HCT116 (cell line): ENCODE data around the gene GGNBP2. TPM values are rescaled to one million over a fixed set of nuclear protein-coding genes. Genes with fewer than 3 reads are reported as not detected.

Source experiments
- ATAC-seq: fragments of 200-7000 bp; cut with Tn5 transposase; 2 replicates; pipeline ENCODE4 v1.9.1; 2020; ENCODE audit warnings: mild to moderate bottlenecking, moderate library complexity
- BruUV-seq: library from RNA; stranded (reverse); fragments of 400-500 nt; replicated peaks from 2 replicates; lab custom pipeline; 2021; lab: Mats Ljungman, UMichigan
- CTCF ChIA-PET: fragments of 300-600 bp; sonication (Branson Sonifier 250); formaldehyde crosslinking; loops from one replicate; lab custom pipeline; 2021; ENCODE audit warnings: antibody characterized with exemption; lab: Charles Lee
- POLR2A ChIA-PET: fragments of 300-600, 350-600 bp; sonication (Branson Sonifier 250); formaldehyde crosslinking; loops from one replicate; lab custom pipeline; 2021; ENCODE audit warnings: antibody characterized with exemption; lab: Charles Lee
- RAD21 ChIA-PET, 2 experiments: fragments of 300-600 bp; sonication (Branson Sonifier 250); formaldehyde crosslinking; loops; one replicate each; lab custom pipeline; 2023; ENCODE audit warnings: low total read pairs in 2 of 2; ENCODE audit not compliant: uncharacterized antibody in 2 of 2, unreplicated experiment in 2 of 2, low non-redundant PET in 1 of 2; lab: Charles Lee
- DNase-seq: peaks from one replicate; pipeline ENCODE4 v3.0.0-alpha.2; 2010; ENCODE audit warnings: low read depth, low spot score
- H2AFZ ChIP-seq: fragments of 200-600 bp; shearing (Covaris generic), sonication (generic); 2 replicates; pipeline ENCODE4 v1.6.1; 2017; ENCODE audit warnings: low read depth, mixed run types, mixed read lengths, antibody characterized with exemption, low read length; ENCODE audit not compliant: poor library complexity, severe bottlenecking
- H3K27ac ChIP-seq: 2 replicates; pipeline ENCODE4 v1.5.1; 2012; ENCODE audit warnings: low read depth, low read length
- H3K27me3 ChIP-seq: fragments of 200-600 bp; sonication (generic); 2 replicates; pipeline ENCODE4 v1.6.1; 2016; ENCODE audit warnings: mixed run types, low read length, mixed read lengths; ENCODE audit not compliant: insufficient read depth
- H3K36me3 ChIP-seq, 2 experiments: fragments of 200-500 bp in 1 of 2; fragments of 200-600 bp in 1 of 2; sonication (Bioruptor generic) in 1 of 2; sonication (generic) in 1 of 2; 2 replicates each; pipeline versions ENCODE4 v1.5.1 to v1.6.1; 2014 to 2016; ENCODE audit warnings: low read length in 2 of 2, inconsistent platforms in 1 of 2, mixed read lengths in 1 of 2, mixed run types in 1 of 2; ENCODE audit not compliant: insufficient read depth in 2 of 2, control insufficient read depth in 1 of 2
- H3K4me1 ChIP-seq, 2 experiments: fragments of 200-600 bp in 1 of 2; sonication (generic) in 1 of 2; 2 replicates each; pipeline versions ENCODE4 v1.5.1 to v1.6.1; 2012 to 2017; ENCODE audit warnings: low read length in 2 of 2, inconsistent platforms in 1 of 2, mild to moderate bottlenecking in 1 of 2, mixed read lengths in 1 of 2, mixed run types in 1 of 2, moderate library complexity in 1 of 2; ENCODE audit not compliant: insufficient read depth in 2 of 2, control insufficient read depth in 1 of 2
- H3K4me2 ChIP-seq: fragments of 200-600 bp; sonication (generic); 2 replicates; pipeline ENCODE4 v1.6.1; 2017; ENCODE audit warnings: mixed run types, low read length, mixed read lengths
- H3K4me3 ChIP-seq, 2 experiments: fragments of 200-600 bp in 1 of 2; sonication (generic) in 1 of 2; replicated peaks in 1 of 2; 2 replicates each; pipeline ENCODE4 v1.5.1; 2011 to 2016; ENCODE audit warnings: low read length in 2 of 2, control low read depth in 1 of 2, low read depth in 1 of 2, mild to moderate bottlenecking in 1 of 2, mixed read lengths in 1 of 2, mixed run types in 1 of 2
- H3K79me2 ChIP-seq: fragments of 200-600 bp; sonication (generic); 2 replicates; pipeline ENCODE4 v1.6.1; 2017; ENCODE audit warnings: mild to moderate bottlenecking, mixed run types, low read length, moderate library complexity, mixed read lengths; ENCODE audit not compliant: insufficient read depth
- H3K9ac ChIP-seq: fragments of 200-600 bp; sonication (generic); 2 replicates; pipeline ENCODE4 v1.6.1; 2016; ENCODE audit warnings: low read length, mixed read lengths
- H3K9me2 ChIP-seq: fragments of 200-600 bp; sonication (generic), shearing (Covaris generic); 2 replicates; pipeline ENCODE4 v1.6.1; 2017; ENCODE audit warnings: mixed run types, mild to moderate bottlenecking, moderate library complexity; ENCODE audit not compliant: insufficient read depth
- H3K9me3 ChIP-seq, 2 experiments: fragments of 200-500 bp in 1 of 2; fragments of 200-600 bp in 1 of 2; sonication (Bioruptor generic) in 1 of 2; sonication (generic) in 1 of 2; 2 replicates each; pipeline ENCODE4 v1.6.1; 2014 to 2017; ENCODE audit warnings: low read length in 2 of 2, mixed read lengths in 2 of 2, inconsistent platforms in 1 of 2, low read depth in 1 of 2, mild to moderate bottlenecking in 1 of 2, mixed run types in 1 of 2, moderate library complexity in 1 of 2; ENCODE audit not compliant: control insufficient read depth in 1 of 2, insufficient read depth in 1 of 2
- H4K20me1 ChIP-seq: fragments of 200-600 bp; sonication (generic), shearing (Covaris generic); 2 replicates; pipeline ENCODE4 v1.6.1; 2017; ENCODE audit warnings: mixed run types, mild to moderate bottlenecking, moderate library complexity; ENCODE audit not compliant: insufficient read depth
- JUND ChIP-seq: IDR thresholded peaks from 2 replicates; pipeline ENCODE4 v1.6.1; 2012
- RAD21 ChIP-seq: IDR thresholded peaks from 2 replicates; pipeline ENCODE4 v1.6.1; 2012; ENCODE audit warnings: low read depth, mild to moderate bottlenecking
- TCF7L2 ChIP-seq: IDR thresholded peaks from 2 replicates; pipeline ENCODE4 v1.7.0; 2011; ENCODE audit warnings: borderline replicate concordance, inconsistent platforms; ENCODE audit not compliant: insufficient read depth, insufficient read length; ENCODE audit errors: extremely low read depth
- YY1 ChIP-seq: IDR thresholded peaks from 2 replicates; pipeline ENCODE4 v1.6.1; 2011; ENCODE audit warnings: low read length, low read depth, moderate library complexity, mild to moderate bottlenecking; ENCODE audit not compliant: insufficient replicate concordance; ENCODE audit errors: extremely low read depth
- ZBTB33 ChIP-seq: IDR thresholded peaks from 2 replicates; pipeline ENCODE4 v1.6.1; 2011; ENCODE audit warnings: mild to moderate bottlenecking, low read length, moderate library complexity; ENCODE audit not compliant: insufficient replicate concordance; ENCODE audit errors: extremely low read depth
- intact Hi-C: fragments of 100-400 bp; cut with micrococcal nuclease; formaldehyde crosslinking; loops from 2 replicates; pipeline ENCODE4 v1.10.0; 2022
- total RNA-seq: library from RNA; stranded (reverse); gene quantifications from one replicate; pipeline ENCODE4 v1.2.1, GENCODE V29; 2021; ENCODE audit not compliant: unreplicated experiment

Gene GGNBP2
- total RNA-seq, 1 experiment from 2014 or later, result 58.2 TPM

GRCh38 chr17:36529121-36529520 lies 15.6 kb upstream of the GGNBP2 start:
- ATAC-seq (no peak), DNase-seq (no peak)
- Histone ChIP-seq H3K4me2 (no peak overlapping the region), H3K27ac (no peak overlapping the region), H3K4me3 (no peak overlapping the region), H3K9me3 (no peaks in the 10 kb centered on the region), H3K36me3 (peaks cover 46 to 76% of the 10 kb centered on the region in 2 experiments), H3K27me3 (no peaks in the 10 kb centered on the region), H2AFZ (no peak overlapping the region), H3K9me2 (no peaks in the 10 kb centered on the region)
- ChIA-PET CTCF (no interaction called here), POLR2A (no interaction called here)
- intact Hi-C loops, result no loop called here
- TF ChIP-seq TCF7L2 (no peak), RAD21 (no peak), YY1 (no peak), JUND (0 out of 2 replicates have a peak, but pooled peaks have one; percentile 9)
- TF ChIP-seq, all 23 proteins: peak for 1
- BruUV-seq, result no TSS peak
- RAD21 ChIA-PET, result no interaction called here
- peaks cover 8 to 20% of the 10 kb centered on the region in 2 experiments for H3K4me1 ChIP-seq
- H3K79me2 ChIP-seq, result peaks cover 67% of the 10 kb centered on the region
- no peak overlapping the region for H3K9ac ChIP-seq
- H4K20me1 ChIP-seq, result no peaks in the 10 kb centered on the region

- H3K4me1 ChIP-seq, result peaks cover 8 to 31% of the 10 kb centered on the region in 2 experiments
- no peaks in the 10 kb centered on the region for H3K9me2 ChIP-seq
- no peak overlapping the region for H3K4me3 ChIP-seq
- intact Hi-C loops, result no loop called here
- ChIA-PET RAD21 (no interaction called here), POLR2A (no interaction called here), CTCF (no interaction called here)
- H3K36me3 ChIP-seq, result peaks cover 28 to 54% of the 10 kb centered on the region in 2 experiments
- no peaks in the 10 kb centered on the region for H3K27me3 ChIP-seq
- H4K20me1 ChIP-seq, result no peaks in the 10 kb centered on the region
- no peak for ATAC-seq
- DNase-seq, result no peak
- H3K9me3 ChIP-seq, result no peaks in the 10 kb centered on the region
- no peak overlapping the region for H2AFZ ChIP-seq
- no peak overlapping the region for H3K27ac ChIP-seq
- no peak overlapping the region; the same call in 1 of the 2 replicates for H3K9ac ChIP-seq
- no TSS peak for BruUV-seq
- H3K79me2 ChIP-seq, result peaks cover 72% of the 10 kb centered on the region
- TF ChIP-seq ZBTB33 (no peak), YY1 (no peak), JUND (no peak)
- H3K4me2 ChIP-seq, result no peak overlapping the region
Observed at GRCh38 chr17:36532435-36532975, 12.2 kb upstream of the GGNBP2 start.
